Suprapubic skin (tissue), 4 donors: ENCODE measurements around the gene TAF10. TPM values are rescaled to one million over a fixed set of nuclear protein-coding genes. Genes with fewer than 3 reads are reported as not detected.

Experiments used
- DNase-seq, 2 donors: peaks; one replicate each; pipeline ENCODE4 v3.0.0-alpha.2; 2019; ENCODE audit warnings: low spot score in 2 of 2
- H3K27ac ChIP-seq: fragments of 200-600 bp; sonication (generic); one replicate; pipeline ENCODE4 v1.5.1; 2019
- H3K27me3 ChIP-seq: fragments of 200-600 bp; sonication (generic); one replicate; pipeline ENCODE4 v1.5.1; 2019
- H3K36me3 ChIP-seq: fragments of 200-600 bp; sonication (generic); one replicate; pipeline ENCODE4 v1.5.1; 2019
- H3K4me1 ChIP-seq: fragments of 200-600 bp; sonication (generic); one replicate; pipeline ENCODE4 v1.5.1; 2019
- H3K4me3 ChIP-seq: fragments of 200-600 bp; sonication (generic); one replicate; pipeline ENCODE4 v1.5.1; 2019; ENCODE audit warnings: mild to moderate bottlenecking
- H3K9me3 ChIP-seq: fragments of 200-600 bp; sonication (generic); one replicate; pipeline ENCODE4 v1.5.1; 2019
- CTCF ChIP-seq, 2 donors: fragments of 200-600 bp in 1 of 2; fragments of 450-650 bp in 1 of 2; sonication (generic) in 1 of 2; IDR thresholded peaks; one replicate each; pipeline ENCODE4 v1.5.1; 2016 to 2019; ENCODE audit warnings: antibody characterized with exemption in 2 of 2, mild to moderate bottlenecking in 1 of 2, moderate library complexity in 1 of 2
- EP300 ChIP-seq: sonication (generic); formaldehyde crosslinking; IDR thresholded peaks from one replicate; pipeline ENCODE4 v1.6.1; 2017; ENCODE audit warnings: antibody characterized with exemption
- POLR2A ChIP-seq, 2 donors: fragments of 450-650 bp; IDR thresholded peaks; one replicate each; pipeline ENCODE4 v1.6.1; 2017; ENCODE audit warnings: antibody characterized with exemption in 2 of 2, mild to moderate bottlenecking in 2 of 2, moderate library complexity in 2 of 2
- POLR2AphosphoS5 ChIP-seq, 3 donors: sonication (generic); formaldehyde crosslinking; IDR thresholded peaks; one replicate each; pipeline ENCODE4 v1.6.1; 2017; ENCODE audit warnings: antibody characterized with exemption in 3 of 3
- WGBS: methylation state at CpG from one replicate; pipeline ENCODE4 v1.1.5; 2018; 5-methylcytosine and 5-hydroxymethylcytosine counted together
- total RNA-seq, 4 donors: library from RNA; depleted of rRNA; stranded (reverse); fragments of >200 nt; gene quantifications; one replicate each; pipeline ENCODE4 v1.1.0, GENCODE V29; 2016

Gene TAF10
- total RNA-seq, 4 donors from 2014 or later: 24.1 to 54.5 (median 40.1) TPM

DNA sequence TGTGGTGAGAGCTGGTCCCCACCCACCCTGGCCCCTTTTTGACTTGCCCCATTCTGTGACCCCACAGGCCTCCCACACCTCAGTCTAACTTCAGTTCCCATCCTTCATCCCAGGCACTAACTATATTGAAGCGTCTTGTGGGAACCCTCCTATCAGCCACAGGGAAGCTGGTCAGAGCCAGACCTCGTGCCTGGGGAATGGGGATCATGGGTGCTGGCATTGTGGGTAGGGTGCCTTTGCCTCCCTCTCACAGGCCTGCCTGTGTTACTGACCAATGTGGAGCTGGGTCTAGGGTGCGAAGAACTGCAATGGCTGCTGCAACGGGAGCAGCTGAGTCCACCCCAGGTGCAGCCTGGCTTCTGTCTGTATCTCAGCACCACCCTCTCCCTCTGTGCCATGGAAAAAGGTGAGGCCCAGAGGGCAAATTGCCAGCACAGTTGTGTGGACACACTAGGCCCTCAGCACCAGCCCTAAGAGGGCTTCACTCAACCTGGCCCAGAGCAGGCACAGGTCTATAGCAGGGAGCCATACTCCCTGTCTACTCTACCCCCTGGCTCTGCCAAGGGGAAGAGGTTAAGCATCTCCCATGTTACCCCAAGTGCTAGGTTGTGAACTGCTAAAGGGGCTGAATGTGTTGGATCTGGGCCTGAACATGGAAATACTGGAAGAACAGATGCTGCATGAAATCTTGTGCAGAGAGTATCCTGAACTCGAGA, 45.9 kb downstream of the TAF10 start:
- H3K27me3 ChIP-seq: no peaks in the 10 kb centered on the region
- peaks cover 8% of the 10 kb centered on the region for H3K4me1 ChIP-seq
- no peak overlapping the region for H3K4me3 ChIP-seq
- DNase-seq: no peak
- H3K27ac ChIP-seq: no peak overlapping the region
- H3K36me3 ChIP-seq: peaks cover 18% of the 10 kb centered on the region
- WGBS: 95% methylated on average over 5 of the region's 5 CpGs
- TF ChIP-seq POLR2AphosphoS5 (IDR thresholded peaks at IDR 0.05) (no peak), POLR2A (IDR thresholded peaks at IDR 0.05) (no peak), CTCF (IDR thresholded peaks at IDR 0.05) (no peak), EP300 (no peak)
- no peaks in the 10 kb centered on the region for H3K9me3 ChIP-seq

DNA sequence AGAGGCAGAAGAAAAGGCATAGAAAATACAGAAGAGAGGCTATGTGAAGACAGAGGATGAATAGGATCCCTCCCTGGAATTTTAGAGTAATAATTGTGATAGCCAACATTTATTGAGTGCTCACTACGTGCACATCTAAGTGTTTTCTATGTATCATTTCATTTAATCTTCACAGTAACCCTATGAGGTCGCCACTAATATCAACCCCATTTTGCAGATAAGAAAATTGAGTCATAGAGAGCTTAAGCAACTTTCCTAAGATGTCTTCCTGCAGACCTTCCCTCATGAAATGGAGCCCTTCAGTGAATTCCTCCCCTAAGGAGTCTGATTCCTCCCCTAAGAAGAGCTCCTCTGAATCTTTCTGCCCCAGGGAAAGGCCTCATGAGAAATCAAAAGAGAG, 46.7 kb downstream of the TAF10 start:
- TF ChIP-seq CTCF (IDR thresholded peaks at IDR 0.05): no peak
- TF ChIP-seq POLR2AphosphoS5 (IDR thresholded peaks at IDR 0.05): no peak
- no peak for TF ChIP-seq POLR2A (IDR thresholded peaks at IDR 0.05)
- no peaks in the 10 kb centered on the region for H3K9me3 ChIP-seq
- no peak for DNase-seq
- WGBS: 90% methylated on average over 2 of the region's 2 CpGs
- peaks cover 8% of the 10 kb centered on the region for H3K4me1 ChIP-seq
- peaks cover 10% of the 10 kb centered on the region for H3K36me3 ChIP-seq
- H3K4me3 ChIP-seq: no peak overlapping the region
- no peak overlapping the region for H3K27ac ChIP-seq
- no peaks in the 10 kb centered on the region for H3K27me3 ChIP-seq

- WGBS: 100% methylated on average over 4 of the region's 10 CpGs
- no peak for TF ChIP-seq POLR2AphosphoS5 (IDR thresholded peaks at IDR 0.05)
- no peak for TF ChIP-seq POLR2A (IDR thresholded peaks at IDR 0.05)
- no peak for TF ChIP-seq CTCF (IDR thresholded peaks at IDR 0.05)
- no peak overlapping the region for H3K27ac ChIP-seq
Measured at GRCh38 chr11:6563667-6564066, 48.3 kb downstream of the TAF10 start.

GRCh38 chr11:6563121-6563619, 48.8 kb downstream of the TAF10 start:
- peaks cover 1% of the 10 kb centered on the region for H3K4me1 ChIP-seq
- DNase-seq: no peak
- H3K9me3 ChIP-seq: no peaks in the 10 kb centered on the region
- WGBS: 98% methylated on average over 4 of the region's 4 CpGs
- TF ChIP-seq EP300 (no peak), POLR2AphosphoS5 (IDR thresholded peaks at IDR 0.05) (no peak), POLR2A (IDR thresholded peaks at IDR 0.05) (no peak), CTCF (IDR thresholded peaks at IDR 0.05) (no peak)
- H3K27ac ChIP-seq: no peak overlapping the region
- H3K27me3 ChIP-seq: no peaks in the 10 kb centered on the region
- peaks cover 10% of the 10 kb centered on the region for H3K36me3 ChIP-seq
- no peak overlapping the region for H3K4me3 ChIP-seq

More at GRCh38 chr11:6563667-6564066, 48.3 kb downstream of the TAF10 start:
- Histone ChIP-seq H3K9me3 (no peaks in the 10 kb centered on the region), H3K4me3 (no peak overlapping the region), H3K4me1 (peaks cover 6% of the 10 kb centered on the region), H3K36me3 (peaks cover 10% of the 10 kb centered on the region), H3K27me3 (no peaks in the 10 kb centered on the region)
- DNase-seq: no peak

- Histone ChIP-seq H3K4me1 (no peaks in the 10 kb centered on the region), H3K36me3 (peaks cover 10% of the 10 kb centered on the region), H3K4me3 (no peak overlapping the region), H3K9me3 (no peaks in the 10 kb centered on the region), H3K27ac (no peak overlapping the region), H3K27me3 (no peaks in the 10 kb centered on the region)
- DNase-seq: no peak
- WGBS: 93% methylated on average over 3 of the region's 3 CpGs
- TF ChIP-seq CTCF (IDR thresholded peaks at IDR 0.05) (no peak), POLR2AphosphoS5 (IDR thresholded peaks at IDR 0.05) (no peak), POLR2A (IDR thresholded peaks at IDR 0.05) (no peak), EP300 (no peak)
Measured at GRCh38 chr11:6561288-6561687, 50.7 kb downstream of the TAF10 start.

Other genes with a start within 250 kb of the TAF10 start
- gene SMPD1, start 221.7 kb downstream of the TAF10 start, total RNA-seq: 10 to 100 TPM; 25.0 to 45.5 (median 40.8) TPM
- 10 to 100 TPM; 15.8 to 26.2 (median 17.2) TPM for gene APBB1, start 193.1 kb downstream of the TAF10 start, total RNA-seq
- gene HPX, start 171.2 kb downstream of the TAF10 start, total RNA-seq: 10 to 100 TPM in 1 of 4 donors, 1 to 10 TPM in 2, under 1 TPM in 1; 0.47 to 15.5 (median 1.3) TPM
- 10 to 100 TPM; 20.0 to 40.2 (median 32.2) TPM for gene TRIM3, start 138.3 kb downstream of the TAF10 start, total RNA-seq
- 10 to 100 TPM; 66.3 to 87.5 (median 83.4) TPM for gene ARFIP2, start 130.9 kb downstream of the TAF10 start, total RNA-seq
- 10 to 100 TPM; 23.0 to 54.6 (median 32.0) TPM for gene TIMM10B, start 130.7 kb downstream of the TAF10 start, total RNA-seq
- 10 to 100 TPM in 2 of 4 donors, 1 to 10 TPM in 2; 6.2 to 32.0 (median 9.6) TPM for gene DNHD1, start 114.9 kb downstream of the TAF10 start, total RNA-seq
- gene RRP8, start 8.6 kb downstream of the TAF10 start, total RNA-seq: 10 to 100 TPM; 15.9 to 33.6 (median 18.3) TPM
- gene ILK, start 8.4 kb downstream of the TAF10 start, total RNA-seq: 10 to 100 TPM; 59.8 to 83.8 (median 71.5) TPM
- 100 to 1,000 TPM in 2 of 4 donors, 10 to 100 TPM in 2; 56.1 to 126 (median 81.9) TPM for gene TPP1, start 7.2 kb upstream of the TAF10 start, total RNA-seq
- gene DCHS1, start 43.6 kb upstream of the TAF10 start, total RNA-seq: 1 to 10 TPM; 3.9 to 9.0 (median 6.4) TPM
- 10 to 100 TPM; 17.1 to 35.2 (median 26.4) TPM for gene MRPL17, start 71.1 kb upstream of the TAF10 start, total RNA-seq
- gene OR2AG2, start 159.8 kb upstream of the TAF10 start, total RNA-seq: under 1 TPM in 1 of 4 donors, not detected in 3; 0.24 TPM
- not detected for gene OR2AG1, start 170.8 kb upstream of the TAF10 start, total RNA-seq
- gene OR6A2, start 187.5 kb upstream of the TAF10 start, total RNA-seq: under 1 TPM in 1 of 4 donors, not detected in 3; 0.72 TPM
- gene OR10A5, start 233.5 kb upstream of the TAF10 start, total RNA-seq: not detected